OCI-LY1 (cell line): ENCODE measurements around the gene VCAN.

Experiments used
- H2AFZ ChIP-seq: fragments of 200-600 bp; sonication (generic), shearing (Covaris generic); 2 replicates; pipeline ENCODE4 v1.6.0; 2014; ENCODE audit warnings: antibody characterized with exemption, mild to moderate bottlenecking, low read length
- H3F3A ChIP-seq: fragments of 200-600 bp; sonication (generic), shearing (Covaris generic); 2 replicates; pipeline ENCODE4 v1.6.0; 2014; ENCODE audit warnings: mild to moderate bottlenecking, antibody characterized with exemption, low read length, moderate library complexity; ENCODE audit not compliant: insufficient read depth
- H3K27ac ChIP-seq: fragments of 200-600 bp; sonication (generic); 2 replicates; pipeline ENCODE4 v1.5.1; 2014; ENCODE audit warnings: low read length, mixed run types, mild to moderate bottlenecking, low read depth; ENCODE audit not compliant: poor library complexity, severe bottlenecking
- H3K27me3 ChIP-seq: fragments of 200-600 bp; sonication (generic); 2 replicates; pipeline ENCODE4 v1.6.0; 2014; ENCODE audit warnings: antibody characterized with exemption, mild to moderate bottlenecking, low read length, moderate library complexity; ENCODE audit not compliant: insufficient read depth
- H3K36me3 ChIP-seq: fragments of 200-600 bp; sonication (generic); 2 replicates; pipeline ENCODE4 v1.6.1; 2014; ENCODE audit warnings: mild to moderate bottlenecking, antibody characterized with exemption, low read length, moderate library complexity, mixed read lengths; ENCODE audit not compliant: insufficient read depth
- H3K4me1 ChIP-seq: fragments of 200-600 bp; sonication (generic); 2 replicates; pipeline ENCODE4 v1.5.1; 2014; ENCODE audit warnings: mild to moderate bottlenecking, low read length, moderate library complexity; ENCODE audit not compliant: insufficient read depth, severe bottlenecking
- H3K4me2 ChIP-seq: fragments of 200-600 bp; sonication (generic), shearing (Covaris generic); 2 replicates; pipeline ENCODE4 v1.6.1; 2014; ENCODE audit warnings: low read length
- H3K4me3 ChIP-seq: fragments of 200-600 bp; sonication (generic); 2 replicates; pipeline ENCODE4 v1.5.1; 2014; ENCODE audit warnings: low read length, low read depth, mild to moderate bottlenecking, mixed read lengths; ENCODE audit not compliant: poor library complexity, severe bottlenecking
- H3K79me2 ChIP-seq: fragments of 200-600 bp; shearing (Covaris generic); 2 replicates; pipeline ENCODE4 v1.6.1; 2016; ENCODE audit warnings: mixed run types, low read length, mixed read lengths; ENCODE audit not compliant: insufficient read depth
- H3K9ac ChIP-seq: fragments of 200-600 bp; sonication (generic), shearing (Covaris generic); 2 replicates; pipeline ENCODE4 v1.6.1; 2014; ENCODE audit warnings: mild to moderate bottlenecking, low read length, mixed read lengths
- H3K9me2 ChIP-seq: fragments of 200-600 bp; sonication (generic), shearing (Covaris generic); 2 replicates; pipeline ENCODE4 v1.6.1; 2014; ENCODE audit warnings: low read depth, mild to moderate bottlenecking, low read length, mixed read lengths
- H3K9me3 ChIP-seq: fragments of 200-600 bp; shearing (Covaris generic); 2 replicates; pipeline ENCODE4 v1.6.1; 2014; ENCODE audit warnings: low read length, mixed read lengths
- H4K20me1 ChIP-seq: fragments of 200-600 bp; sonication (generic), shearing (Covaris generic); 2 replicates; pipeline ENCODE4 v1.6.0; 2016; ENCODE audit warnings: mild to moderate bottlenecking, low read length; ENCODE audit not compliant: insufficient read depth
- EZH2 ChIP-seq: fragments of 200-600 bp; sonication (generic), shearing (Covaris generic); IDR thresholded peaks from 2 replicates; pipeline ENCODE4 v1.8.0; 2017; ENCODE audit warnings: borderline replicate concordance, mixed run types, mild to moderate bottlenecking, antibody characterized with exemption, low read length, moderate library complexity, mixed read lengths
- TF ChIP-seq, protein P1 (sequence below): fragments of 200-600 bp; sonication (generic), shearing (Covaris generic); IDR thresholded peaks from 2 replicates; pipeline ENCODE4 v1.5.1; 2017; ENCODE audit warnings: mild to moderate bottlenecking, antibody characterized with exemption, low read length, moderate library complexity, mixed read lengths

VCAN gene

DNA sequence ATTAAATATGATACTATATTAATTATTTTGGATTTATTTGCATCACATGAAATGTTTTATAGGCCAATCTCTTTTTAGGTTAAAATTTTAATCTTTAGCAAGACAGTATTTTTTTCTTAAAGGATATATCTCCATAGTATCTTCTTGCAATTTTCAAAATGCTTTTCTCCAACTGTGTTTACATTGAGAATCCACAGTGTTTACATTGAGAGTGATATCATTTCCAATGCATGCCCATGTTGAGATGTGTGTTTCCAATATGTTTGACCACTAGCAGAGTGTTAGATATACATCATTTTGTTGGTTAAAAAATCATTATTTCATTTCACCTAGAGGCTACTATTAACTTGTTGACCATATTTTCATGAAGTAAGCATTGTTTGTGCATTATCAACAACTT, 17.3 kb downstream of the VCAN start:
- Histone ChIP-seq H3K9ac (no peak overlapping the region), H4K20me1 (no peaks in the 10 kb centered on the region), H3K4me3 (no peak overlapping the region), H3K27me3 (no peaks in the 10 kb centered on the region), H3K27ac (no peak overlapping the region), H3K4me1 (no peaks in the 10 kb centered on the region), H3K9me2 (no peaks in the 10 kb centered on the region), H3K4me2 (no peak overlapping the region), H3K9me3 (no peaks in the 10 kb centered on the region), H3K36me3 (no peaks in the 10 kb centered on the region), H3K79me2 (no peaks in the 10 kb centered on the region), H3F3A (no peaks in the 10 kb centered on the region), H2AFZ (no peak overlapping the region)
- TF ChIP-seq, protein P1, sequence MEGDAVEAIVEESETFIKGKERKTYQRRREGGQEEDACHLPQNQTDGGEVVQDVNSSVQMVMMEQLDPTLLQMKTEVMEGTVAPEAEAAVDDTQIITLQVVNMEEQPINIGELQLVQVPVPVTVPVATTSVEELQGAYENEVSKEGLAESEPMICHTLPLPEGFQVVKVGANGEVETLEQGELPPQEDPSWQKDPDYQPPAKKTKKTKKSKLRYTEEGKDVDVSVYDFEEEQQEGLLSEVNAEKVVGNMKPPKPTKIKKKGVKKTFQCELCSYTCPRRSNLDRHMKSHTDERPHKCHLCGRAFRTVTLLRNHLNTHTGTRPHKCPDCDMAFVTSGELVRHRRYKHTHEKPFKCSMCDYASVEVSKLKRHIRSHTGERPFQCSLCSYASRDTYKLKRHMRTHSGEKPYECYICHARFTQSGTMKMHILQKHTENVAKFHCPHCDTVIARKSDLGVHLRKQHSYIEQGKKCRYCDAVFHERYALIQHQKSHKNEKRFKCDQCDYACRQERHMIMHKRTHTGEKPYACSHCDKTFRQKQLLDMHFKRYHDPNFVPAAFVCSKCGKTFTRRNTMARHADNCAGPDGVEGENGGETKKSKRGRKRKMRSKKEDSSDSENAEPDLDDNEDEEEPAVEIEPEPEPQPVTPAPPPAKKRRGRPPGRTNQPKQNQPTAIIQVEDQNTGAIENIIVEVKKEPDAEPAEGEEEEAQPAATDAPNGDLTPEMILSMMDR = no peak
- no peak for TF ChIP-seq EZH2

DNA sequence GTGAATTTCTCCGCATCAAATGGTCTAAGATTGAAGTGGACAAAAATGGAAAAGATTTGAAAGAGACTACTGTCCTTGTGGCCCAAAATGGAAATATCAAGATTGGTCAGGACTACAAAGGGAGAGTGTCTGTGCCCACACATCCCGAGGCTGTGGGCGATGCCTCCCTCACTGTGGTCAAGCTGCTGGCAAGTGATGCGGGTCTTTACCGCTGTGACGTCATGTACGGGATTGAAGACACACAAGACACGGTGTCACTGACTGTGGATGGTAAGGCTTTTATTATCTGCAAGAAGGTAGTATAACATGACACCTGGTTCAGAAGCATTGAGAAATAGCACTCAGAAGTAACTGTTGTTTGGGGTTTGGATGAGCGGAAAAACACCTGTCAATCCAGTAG, 18.7 kb downstream of the VCAN start:
- TF ChIP-seq EZH2 = no peak
- TF ChIP-seq, protein P1 = no peak
- no peak overlapping the region for H3K27ac ChIP-seq
- H4K20me1 ChIP-seq = no peaks in the 10 kb centered on the region
- H3K4me3 ChIP-seq = no peak overlapping the region
- H3K79me2 ChIP-seq = no peaks in the 10 kb centered on the region
- H3K9me3 ChIP-seq = no peaks in the 10 kb centered on the region
- no peak overlapping the region for H3K9ac ChIP-seq
- no peak overlapping the region for H3K4me2 ChIP-seq
- H3K9me2 ChIP-seq = no peaks in the 10 kb centered on the region
- no peaks in the 10 kb centered on the region for H3K4me1 ChIP-seq
- H2AFZ ChIP-seq = no peak overlapping the region
- no peaks in the 10 kb centered on the region for H3K27me3 ChIP-seq
- no peaks in the 10 kb centered on the region for H3K36me3 ChIP-seq
- H3F3A ChIP-seq = no peaks in the 10 kb centered on the region

DNA sequence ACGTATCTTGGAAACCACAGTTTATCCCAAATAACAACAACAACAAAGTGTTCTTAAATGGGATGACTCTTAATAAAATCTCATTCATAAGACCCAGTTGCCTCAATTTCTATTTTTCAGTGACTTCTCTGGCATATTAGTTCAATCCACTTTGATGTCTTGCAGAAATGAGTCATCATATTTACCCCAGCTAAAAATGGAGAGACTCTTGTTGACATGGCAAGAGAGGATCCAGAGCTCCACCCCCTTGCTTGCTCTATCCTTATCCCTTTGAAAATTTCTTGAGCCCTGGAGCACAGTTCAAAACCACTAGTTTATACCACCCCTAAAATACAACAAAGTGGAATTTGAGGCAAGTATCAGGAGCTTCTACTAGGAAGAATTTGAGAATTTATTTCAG, 20.8 kb downstream of the VCAN start:
- no peaks in the 10 kb centered on the region for H3F3A ChIP-seq
- no peak overlapping the region for H3K27ac ChIP-seq
- no peaks in the 10 kb centered on the region for H4K20me1 ChIP-seq
- no peak overlapping the region for H3K4me2 ChIP-seq
- no peak overlapping the region for H3K4me3 ChIP-seq
- H2AFZ ChIP-seq = no peak overlapping the region
- no peaks in the 10 kb centered on the region for H3K79me2 ChIP-seq
- no peaks in the 10 kb centered on the region for H3K4me1 ChIP-seq
- H3K27me3 ChIP-seq = no peaks in the 10 kb centered on the region
- no peak overlapping the region for H3K9ac ChIP-seq
- TF ChIP-seq, protein P1 = no peak
- no peak for TF ChIP-seq EZH2
- no peaks in the 10 kb centered on the region for H3K36me3 ChIP-seq
- H3K9me3 ChIP-seq = no peaks in the 10 kb centered on the region
- H3K9me2 ChIP-seq = no peaks in the 10 kb centered on the region
